GM21529 (cell line): ENCODE data around the gene EFCAB12.
"Not testable (repeated sequence)": the region's sequence is repeated elsewhere in the genome, so short reads cannot be mapped to it uniquely, and the experiment has no call there.

Experiments used
- ATAC-seq: cut with Tn5 transposase; IDR thresholded peaks from one replicate; pipeline ENCODE4 v1.9.1; 2021; ENCODE audit not compliant: unreplicated experiment

The EFCAB12 gene

DNA sequence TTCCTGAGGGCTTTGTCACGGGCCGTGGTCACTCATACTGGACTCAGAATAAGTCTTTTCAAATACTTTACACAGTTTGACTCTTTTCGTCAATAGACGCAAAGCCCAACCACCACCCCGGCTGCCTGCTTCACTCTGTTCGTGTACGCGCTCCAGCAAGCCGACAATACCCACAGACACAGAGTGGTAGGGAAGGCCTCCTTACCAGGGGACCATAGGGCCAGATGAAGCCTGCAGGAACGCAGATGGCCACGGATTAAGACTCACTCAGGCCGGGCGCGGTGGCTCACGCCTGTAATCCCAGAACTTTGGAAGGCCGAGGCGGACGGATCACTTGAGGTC lies 29.7 kb downstream of the EFCAB12 start:
- ATAC-seq, result peak; percentile 25

DNA sequence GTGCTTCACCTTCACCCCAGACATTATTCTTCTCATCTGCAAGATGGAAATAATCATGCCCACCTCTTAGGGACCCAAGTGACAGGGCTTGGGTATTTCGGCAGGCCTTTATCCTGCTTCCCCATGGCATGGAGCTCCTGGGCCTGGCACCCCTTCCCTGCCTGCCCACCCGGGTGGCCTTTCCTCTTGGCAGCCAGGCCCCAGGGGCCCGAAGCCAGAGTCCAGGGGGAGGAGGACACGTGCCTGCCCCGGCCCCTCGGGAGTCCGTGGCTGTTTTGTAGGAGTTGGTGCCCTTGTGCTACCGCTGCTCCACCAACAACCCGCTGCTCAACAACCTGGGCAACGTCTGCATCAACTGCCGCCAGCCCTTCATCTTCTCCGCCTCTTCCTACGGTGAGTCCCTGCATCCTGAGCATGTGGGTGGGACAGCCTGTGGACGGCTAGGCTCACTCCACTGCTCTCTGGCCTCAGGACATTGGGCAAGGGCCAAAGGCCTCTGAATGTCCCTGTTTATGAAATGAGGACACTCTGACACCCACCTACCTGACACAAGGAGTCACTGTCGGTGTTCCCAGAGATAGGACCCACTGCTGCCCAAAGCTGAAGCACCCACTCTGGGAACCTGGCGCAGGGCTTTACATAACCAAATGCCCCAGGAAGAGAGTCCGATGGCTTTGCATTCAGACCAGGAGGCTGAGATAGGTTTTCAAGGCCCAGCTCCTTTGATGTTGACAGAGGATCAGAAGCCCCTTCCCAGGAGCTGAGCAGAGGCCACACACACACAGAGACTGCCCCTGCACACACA lies 34.5 kb downstream of the EFCAB12 start:
- not testable (repeated sequence) for ATAC-seq

DNA sequence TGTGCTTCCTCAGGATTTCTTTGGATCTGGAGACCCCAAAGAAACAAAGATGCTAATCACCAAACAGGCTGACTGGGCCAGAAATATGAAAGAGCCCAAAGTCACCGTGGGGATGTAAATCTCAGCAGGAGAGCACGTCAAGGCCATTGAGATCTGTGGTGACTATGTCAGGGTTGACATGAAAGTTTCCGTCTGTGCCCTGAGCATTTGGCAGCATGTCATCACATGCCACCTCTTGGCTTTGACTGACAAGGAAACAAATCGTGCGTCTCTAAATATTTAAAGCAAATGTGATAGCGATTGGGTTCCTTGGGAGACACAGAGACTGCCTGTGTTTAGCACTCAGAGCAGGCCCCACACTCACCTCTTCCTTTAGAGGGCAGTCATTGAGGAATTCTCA lies 35.2 kb downstream of the EFCAB12 start:
- ATAC-seq, result no peak

DNA sequence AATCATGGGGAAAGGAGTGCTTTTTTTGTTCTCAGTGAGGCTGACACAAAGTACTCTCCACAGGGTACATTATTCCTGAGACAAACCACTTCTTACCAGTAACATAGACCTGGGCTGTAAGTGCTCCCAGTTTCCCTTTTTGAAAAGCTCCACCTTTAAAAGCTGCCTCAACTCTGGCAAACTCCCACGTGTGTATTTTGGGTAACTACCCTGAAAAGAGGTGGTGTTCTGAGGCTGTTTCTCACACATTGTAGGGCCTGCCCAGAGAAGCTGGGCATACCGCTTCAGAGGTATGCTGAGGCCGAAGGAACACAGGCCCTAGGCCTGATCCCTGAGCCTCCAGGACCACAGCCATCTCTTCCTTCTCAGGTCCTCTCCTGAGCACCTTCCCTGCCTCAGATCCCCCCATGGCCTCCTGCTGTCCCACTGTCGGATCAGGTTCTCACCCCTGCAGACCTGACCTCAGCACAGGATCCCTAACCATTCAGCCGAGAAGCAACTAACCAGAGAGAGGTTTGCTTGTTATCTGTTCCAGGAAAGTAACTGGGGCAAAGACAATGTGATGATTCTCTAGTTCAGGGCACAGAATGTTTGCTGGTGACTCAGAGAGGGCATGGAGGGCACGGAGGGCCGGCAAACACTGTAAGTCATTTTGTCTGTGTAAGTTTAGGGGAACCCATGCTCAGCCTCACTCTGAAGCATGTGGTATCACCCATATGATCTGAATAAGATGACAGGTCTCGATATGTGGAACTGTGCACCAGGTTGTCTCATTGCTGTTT lies 36.1 kb downstream of the EFCAB12 start:
- not testable (repeated sequence) for ATAC-seq

DNA sequence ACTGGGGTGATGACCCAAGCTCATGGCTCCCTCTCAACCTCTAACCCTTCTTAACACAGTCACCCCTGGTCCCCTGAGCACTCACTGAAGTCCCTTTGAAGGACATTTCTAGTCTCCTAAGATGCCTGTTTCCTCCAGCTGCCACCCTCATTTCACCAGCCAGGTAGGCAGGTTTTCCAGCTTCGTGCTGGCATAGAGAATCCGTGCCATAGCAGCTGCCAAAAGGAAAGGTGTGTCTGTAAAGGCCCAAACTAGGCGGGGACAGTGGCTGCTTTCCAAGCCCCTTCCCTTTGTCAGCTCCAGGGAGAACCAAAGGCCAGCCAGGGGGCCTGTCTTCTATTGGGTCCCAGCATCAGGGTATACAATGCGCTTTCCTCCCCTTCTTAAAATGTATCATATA lies 36.9 kb downstream of the EFCAB12 start:
- not testable (repeated sequence) for ATAC-seq

DNA sequence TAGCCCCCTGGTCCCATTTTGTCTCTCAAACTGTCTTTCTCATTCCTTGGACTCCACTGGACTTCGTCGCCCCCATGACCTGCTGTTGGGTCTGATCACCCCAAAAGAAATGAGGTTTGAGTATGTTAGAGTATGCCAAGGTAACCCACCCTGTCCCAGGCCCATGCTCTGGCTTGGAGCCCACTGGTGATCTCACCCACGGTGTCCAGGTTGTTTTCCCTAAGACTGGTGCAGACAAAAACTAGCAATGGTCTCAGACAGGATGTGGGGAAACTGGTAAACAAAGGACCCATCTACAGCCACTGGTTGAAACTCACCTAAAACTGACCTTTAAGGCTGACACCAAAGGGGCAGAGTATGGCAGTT lies 38.9 kb downstream of the EFCAB12 start:
- ATAC-seq, result no peak

DNA sequence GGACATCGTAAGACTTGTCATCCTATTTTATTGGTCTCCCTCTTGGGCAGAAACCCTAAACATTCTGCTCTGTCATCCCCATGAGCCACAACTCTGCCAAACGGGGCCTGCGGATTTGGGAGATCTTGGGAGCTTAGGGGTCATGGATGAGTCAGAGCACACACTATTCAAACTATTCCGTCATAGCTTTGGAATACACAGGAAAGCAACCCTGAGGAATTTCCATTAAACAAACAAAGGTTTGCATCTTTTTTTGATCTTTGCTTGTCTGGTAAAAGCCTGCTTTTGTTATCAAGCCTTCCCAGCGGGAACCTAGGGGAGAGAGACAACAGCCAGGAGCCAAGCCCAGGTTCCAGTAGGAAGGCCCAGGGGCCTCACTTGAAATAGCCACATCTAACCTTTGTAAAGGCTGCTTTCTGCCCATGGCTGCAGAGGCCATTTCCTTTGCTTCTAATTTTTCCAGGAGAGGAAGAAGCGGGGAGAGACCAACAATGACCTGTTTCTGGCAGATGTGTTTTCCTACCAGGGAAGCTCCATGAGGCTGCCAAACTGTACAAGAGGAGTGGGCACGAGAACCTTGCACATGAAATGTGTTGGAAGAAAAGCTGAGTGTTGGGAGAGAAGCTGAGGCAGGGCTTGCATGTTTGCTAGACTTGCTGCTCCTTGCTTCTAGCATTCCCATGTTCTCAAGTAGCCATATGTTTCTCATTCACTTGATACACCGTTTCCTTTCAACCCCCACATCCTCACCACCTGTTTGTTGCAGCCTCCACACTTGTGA lies 39.5 kb downstream of the EFCAB12 start:
- ATAC-seq, result not testable (repeated sequence)

DNA sequence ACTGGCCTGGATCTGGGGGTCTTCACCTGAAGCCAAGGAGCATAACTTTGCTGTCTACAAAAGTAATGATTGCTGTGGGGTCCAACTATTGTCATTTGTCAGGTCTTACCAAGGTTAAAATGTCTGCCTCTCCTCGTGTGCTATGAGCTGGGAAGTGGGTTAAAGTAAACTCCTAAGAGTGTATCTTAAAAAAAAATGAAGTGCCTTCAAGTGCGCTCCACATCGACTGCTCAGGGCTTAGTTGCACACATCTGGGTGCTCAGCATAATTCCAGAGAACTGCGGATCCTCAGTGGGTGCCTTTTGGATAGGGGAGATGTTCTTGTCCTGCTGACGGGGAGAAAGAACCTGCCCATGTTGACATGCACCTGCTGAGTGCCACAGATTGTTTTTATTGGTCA lies 40.9 kb downstream of the EFCAB12 start:
- ATAC-seq, result no peak

DNA sequence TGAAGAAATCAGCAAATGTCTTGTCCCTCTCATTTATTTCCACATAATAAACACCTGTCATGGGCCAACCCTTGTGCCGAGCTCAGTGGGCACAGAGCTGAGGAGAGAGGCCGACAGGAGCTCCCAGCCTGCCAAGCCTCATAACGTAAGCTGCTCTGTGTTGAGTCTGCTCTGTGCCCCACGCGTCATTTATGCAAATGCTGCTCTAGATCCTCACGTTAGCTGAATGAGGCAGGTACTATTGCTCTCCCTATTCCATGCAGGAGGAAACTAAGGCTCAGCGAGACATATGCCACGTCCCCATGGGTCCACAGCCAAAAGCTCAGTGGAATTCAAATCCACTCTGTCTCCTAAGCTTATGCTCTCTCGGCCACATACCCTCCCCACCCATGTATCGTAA lies 41.5 kb downstream of the EFCAB12 start:
- ATAC-seq, result no peak

DNA sequence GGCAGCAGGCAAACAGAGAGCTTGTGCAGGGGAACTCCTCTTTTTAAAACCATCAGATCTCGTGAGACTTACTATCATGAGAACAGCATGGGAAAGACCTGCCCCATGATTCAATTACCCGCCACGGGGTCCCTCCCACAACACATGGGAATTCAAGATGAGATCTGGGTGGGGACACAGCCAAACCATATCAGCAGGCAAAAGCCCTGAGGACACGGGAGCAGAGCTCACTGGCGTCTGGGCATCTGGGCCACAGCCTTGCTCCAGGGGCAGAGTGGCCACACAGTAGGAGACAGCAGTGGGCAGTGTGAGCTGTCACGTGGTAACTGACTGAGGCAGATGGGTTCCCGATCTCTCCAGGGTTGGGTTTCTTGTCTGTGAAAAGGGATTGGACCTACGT lies 42.9 kb downstream of the EFCAB12 start:
- ATAC-seq, result not testable (repeated sequence)

DNA sequence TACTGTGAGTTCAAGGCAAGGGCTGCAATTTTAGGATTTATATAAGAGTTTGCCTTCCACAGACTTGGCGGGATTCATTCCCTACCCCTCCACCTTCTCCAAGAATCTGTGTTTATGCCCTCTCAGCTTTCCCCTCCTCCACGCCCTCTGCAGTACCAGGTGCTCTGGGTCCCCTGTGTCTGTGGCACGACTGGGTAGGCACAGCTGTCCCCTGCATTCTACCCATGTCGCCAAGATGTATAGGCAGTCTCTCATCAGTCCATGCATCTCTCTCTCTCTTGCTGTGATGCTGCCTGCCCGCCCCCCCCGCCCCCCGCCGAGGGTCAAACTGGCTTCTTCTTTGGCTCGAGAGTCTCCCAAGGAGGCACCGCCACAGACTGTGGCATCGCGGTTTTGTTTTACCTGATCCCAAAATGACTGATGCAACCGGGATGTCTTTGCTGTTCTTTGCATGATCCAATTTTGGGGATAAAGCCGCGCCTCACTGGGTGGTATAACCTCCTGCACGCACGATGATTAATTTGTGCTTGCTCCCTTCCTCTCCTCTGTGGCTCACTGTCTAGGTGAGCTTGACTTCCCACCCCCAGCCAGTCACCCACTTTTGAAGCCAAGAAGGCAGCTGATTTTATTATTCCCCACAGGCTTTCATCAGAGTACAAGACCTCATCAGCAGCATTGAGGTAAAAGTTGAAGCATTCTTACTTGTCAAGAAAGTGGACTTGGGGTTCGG lies 43.7 kb downstream of the EFCAB12 start:
- no peak for ATAC-seq

DNA sequence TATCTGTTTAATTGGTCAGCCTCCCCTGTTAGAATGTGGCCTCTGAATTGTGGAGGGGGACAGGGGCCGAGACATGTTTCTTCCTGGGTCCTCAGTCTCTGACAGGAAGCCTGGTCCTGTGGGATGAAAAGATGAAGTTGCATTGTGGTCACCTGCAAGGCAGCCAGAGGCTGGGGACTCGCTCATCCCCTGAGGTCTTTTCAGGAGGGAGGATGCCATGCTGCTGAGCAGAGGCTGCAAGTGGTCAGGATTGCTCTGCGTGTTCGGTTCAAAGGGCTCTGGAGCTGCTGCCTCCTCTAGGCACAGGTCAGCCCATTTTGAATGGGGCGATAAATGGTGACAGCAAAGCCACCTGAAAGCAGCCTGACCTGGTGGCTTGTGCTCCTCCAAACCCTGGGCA lies 44.3 kb downstream of the EFCAB12 start:
- not testable (repeated sequence) for ATAC-seq

DNA sequence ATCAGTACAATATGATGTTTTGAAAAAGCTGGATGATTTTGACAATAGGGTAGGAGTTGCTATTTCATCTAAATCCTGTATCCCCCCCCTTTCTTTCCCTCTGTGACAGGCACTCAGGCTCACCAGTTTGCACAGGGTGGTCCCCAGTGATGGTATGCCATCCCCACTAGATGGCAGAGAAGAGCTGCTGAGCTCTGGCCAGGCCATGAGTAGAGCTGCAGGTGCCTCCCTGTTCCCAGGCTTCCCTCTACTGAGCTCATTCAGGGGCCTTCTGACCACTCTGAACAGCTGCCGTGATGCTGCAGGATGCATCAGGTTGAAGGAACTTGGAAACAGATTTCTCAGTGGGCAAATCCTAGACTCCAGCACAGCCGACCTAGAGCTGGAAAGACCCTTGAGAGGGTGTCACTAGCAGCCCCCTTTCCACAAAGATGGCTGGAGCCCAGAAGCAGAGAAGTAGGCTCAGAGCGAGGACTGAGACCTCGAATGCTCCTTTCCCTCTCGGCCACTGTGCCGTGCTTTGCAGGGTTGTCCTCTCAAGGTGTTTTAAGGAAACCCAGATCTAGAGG lies 45.1 kb downstream of the EFCAB12 start:
- peak; percentile 87 for ATAC-seq

DNA sequence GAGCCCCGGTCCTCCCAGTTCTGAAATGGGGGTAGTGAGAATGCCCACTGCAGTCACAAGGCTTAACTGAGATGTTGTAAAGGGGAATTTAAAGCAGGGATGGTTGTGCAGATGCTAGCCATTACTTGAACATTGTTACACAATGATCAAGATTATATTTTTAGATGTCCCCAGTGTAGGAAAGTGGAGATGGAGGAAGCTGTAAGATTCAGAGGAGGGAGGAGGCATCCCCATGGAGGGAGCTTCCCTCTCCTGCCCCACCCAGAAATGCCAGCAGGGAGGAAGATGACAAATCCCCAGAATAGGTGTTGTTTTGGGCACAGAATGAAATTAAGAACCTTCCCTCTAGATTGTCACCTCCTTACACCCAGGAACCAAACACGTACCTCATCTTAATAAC lies 46.1 kb downstream of the EFCAB12 start:
- no peak for ATAC-seq

DNA sequence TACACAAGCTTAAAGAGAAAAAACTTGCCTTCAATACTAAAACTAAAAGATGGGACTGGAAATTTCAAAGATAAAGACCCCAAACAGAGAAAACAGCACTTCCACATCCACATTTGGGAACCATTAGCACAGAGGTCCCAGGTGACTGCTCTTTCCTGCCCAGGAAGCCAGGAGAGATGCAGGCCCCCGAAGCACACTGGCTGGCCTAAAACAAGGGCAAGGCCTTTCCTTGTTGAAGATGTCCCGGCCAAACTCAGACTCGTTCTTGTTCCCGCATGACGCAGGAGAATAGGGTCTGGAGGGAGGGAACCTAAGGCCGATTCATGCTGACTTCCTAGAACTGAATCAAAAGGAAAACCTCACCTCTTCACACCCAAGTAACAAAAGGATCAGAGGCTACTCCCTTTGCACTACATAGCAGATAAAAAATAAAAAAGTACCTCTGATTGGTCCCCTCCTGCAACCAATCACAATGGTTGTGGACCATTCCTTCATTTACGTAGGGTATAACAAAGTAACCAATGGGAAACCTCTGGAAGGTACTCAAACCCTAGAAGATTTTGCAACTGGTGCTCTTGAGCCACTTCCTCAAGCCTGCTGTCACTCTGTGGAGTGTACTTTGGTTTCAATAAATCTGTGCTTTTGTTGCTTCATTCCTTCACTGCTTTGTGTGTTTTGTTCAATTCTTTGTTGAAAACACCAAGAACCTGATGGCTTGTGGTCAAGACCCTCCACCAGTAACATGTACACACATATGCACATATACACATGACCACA lies 48.7 kb downstream of the EFCAB12 start:
- ATAC-seq, result no peak

DNA sequence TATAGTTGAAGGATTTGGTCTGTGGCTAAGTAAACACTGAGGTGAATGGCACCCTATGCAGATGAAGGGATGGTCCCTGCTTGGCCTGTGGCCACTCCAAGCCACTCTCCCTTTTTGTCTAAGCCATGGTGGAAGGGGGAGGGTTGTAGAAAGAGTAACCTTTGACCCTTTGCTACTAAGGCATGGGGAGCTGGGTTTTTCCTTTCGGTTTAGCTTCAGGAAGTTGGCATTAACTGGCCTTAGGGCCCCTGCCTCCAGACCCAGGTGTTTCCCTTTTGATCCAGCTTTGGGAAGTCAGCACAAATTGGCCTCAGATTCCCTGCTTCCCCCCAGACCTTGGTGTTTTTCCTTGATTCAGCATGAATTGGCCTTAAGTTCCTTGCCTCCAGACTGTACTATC lies 49.5 kb downstream of the EFCAB12 start:
- no peak for ATAC-seq

DNA sequence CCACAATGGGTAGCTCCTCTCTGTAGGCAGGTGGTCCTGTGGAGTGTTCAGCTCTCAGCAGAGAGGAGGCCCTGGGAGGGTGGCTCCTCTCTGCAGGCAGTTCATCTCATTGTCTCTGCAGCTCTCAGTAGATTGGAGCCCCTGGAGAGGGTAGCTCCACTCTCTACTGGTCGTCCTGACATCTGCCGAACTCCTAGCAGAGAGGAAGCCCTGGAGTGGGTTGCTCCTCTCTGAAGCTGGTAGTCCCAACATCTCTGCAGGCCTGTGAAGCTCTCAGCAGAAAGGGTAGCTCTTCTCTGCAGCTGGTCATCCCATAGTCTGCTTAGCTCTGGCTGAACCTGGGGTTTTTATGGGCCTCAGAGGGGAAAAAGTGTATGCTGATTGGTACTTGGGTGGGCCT lies 50.8 kb downstream of the EFCAB12 start:
- no peak for ATAC-seq

DNA sequence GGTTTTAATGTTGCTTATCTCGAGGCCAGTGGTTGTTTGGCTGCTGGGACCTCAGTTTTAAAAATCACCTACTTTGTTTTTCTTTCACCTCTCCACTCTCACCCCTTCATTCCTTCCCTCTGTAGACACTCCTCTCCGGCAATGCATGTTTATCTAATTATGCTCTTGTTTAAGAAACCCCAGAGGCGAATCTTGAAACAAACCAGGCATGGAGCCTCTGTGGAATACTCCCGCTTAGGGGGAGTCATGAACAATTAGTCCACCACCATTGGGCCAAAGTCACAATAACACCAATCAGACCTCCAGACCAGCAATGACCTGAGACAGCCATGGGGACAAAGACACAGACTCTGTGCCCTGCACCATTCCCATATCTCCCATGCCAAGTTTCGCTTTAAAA lies 53.3 kb downstream of the EFCAB12 start:
- no peak for ATAC-seq

DNA sequence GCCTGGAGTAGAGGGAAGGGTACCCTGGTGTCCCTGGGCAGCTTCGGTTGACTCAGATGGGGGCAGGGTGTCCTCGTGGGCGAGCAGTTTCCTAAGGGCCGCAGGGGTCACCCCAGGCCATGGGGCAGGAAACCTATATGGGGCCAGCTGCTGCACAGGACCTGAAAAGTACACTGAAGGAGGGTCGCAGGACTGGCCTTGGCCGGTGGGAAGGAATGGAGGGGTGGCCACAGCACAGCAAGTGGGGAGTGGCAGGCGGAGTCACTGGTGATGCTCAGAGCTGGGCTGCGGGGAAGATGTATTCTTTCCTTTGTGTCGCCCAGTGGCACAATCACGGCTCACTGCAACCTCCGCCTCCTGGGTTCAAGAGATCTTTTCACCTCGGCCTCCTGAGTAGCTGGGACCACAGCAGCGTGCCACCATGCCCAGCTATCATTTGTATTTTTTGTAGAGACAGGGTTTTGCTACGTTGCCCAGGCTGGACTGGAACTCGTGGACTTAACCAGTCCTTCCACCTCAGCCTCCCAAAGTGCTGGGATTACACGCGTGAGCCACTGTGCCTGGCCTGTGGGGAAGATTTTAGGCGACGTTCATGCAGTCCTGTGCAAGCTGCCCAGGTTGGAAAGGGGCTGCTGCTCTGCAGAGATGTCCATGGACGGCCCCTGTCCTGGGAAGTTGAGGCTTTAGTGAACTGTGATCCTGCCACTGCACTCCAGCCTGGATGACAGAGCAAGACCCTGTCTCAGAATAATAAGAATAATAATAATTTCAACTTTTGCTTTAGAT lies 57.2 kb downstream of the EFCAB12 start:
- no peak for ATAC-seq
